GM18508 (cell line): Measurements from ENCODE around the gene P2RY6.
A peak's percentile ranks its signal among the peaks of the same experiment; 100 is the strongest.

ENCODE experiments used
- ATAC-seq: cut with Tn5 transposase; IDR thresholded peaks from one replicate; pipeline ENCODE4 v1.9.1; 2021; ENCODE audit warnings: moderate number of reproducible peaks; ENCODE audit not compliant: insufficient read depth, unreplicated experiment

The P2RY6 gene

DNA sequence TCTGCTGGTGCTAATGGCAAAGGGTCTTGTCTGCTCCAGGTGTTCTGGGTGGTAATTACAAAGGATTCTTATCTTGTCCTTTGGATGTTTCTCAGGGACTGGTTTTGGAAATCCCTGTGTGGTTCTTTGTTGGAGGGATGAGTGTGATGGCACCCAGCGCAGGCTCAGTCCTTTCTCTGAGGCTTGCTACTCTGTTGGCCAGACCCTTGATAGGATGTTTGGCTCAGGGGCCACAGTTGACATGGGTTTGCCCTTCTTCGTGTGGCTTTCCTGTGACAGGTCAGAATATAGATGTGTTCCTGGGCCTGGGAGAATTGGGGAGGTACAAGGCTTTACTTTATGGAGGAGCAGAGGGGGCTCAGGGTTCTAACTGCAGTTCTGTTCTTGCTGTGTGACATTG is 39.9 kb downstream of the P2RY6 start:
- ATAC-seq: no peak

GRCh38 chr11:73312851-73313327 is 40.8 kb downstream of the P2RY6 start:
- ATAC-seq: no peak

GRCh38 chr11:73313652-73314051 is 41.5 kb downstream of the P2RY6 start:
- ATAC-seq: no peak

GRCh38 chr11:73314117-73314961 is 42.2 kb downstream of the P2RY6 start:
- no peak for ATAC-seq

GRCh38 chr11:73315293-73316020 is 43.3 kb downstream of the P2RY6 start:
- no peak for ATAC-seq

DNA sequence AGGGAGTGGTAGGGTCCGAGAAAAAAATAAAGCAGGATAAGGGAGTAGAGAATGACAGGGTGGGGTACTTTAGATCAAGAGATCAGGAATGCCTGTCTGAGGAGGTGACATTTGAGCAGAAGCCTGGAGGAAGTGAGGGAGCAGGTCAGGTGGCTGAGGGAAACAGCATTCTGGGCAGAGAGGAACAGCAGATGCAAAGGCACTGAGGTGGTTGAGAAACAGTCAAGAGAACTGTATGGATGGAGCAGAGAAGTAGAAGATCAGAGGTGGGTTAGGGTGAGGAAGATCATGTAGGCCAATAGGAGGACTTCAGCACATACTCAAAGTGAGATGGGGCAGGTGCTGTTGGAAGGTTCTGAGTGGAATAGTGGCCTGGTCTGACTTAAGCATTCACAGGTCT is 44.3 kb downstream of the P2RY6 start:
- ATAC-seq: no peak

- no peak for ATAC-seq
Observed at GRCh38 chr11:73317373-73317772, 45.2 kb downstream of the P2RY6 start.

DNA sequence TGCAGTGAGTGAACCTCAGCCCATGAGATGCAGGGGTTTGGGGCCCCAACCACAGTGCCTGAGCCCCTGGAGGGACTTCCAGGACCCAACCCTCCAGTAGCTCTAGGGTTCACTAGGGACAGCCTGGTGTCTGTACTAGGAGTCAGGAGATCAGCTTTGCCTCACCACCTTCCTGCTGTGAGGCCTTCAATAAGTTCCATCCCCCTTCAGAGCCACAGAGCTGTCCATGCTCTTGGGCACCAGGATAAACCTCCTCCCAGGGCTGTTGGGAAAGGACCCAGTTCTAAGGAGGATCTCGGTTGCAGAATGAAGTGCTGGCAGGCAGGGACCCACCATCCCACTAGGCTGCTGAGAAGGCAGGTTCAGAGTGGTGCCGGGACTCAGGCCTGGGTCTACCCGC is 45.7 kb downstream of the P2RY6 start:
- ATAC-seq: no peak

- no peak for ATAC-seq
Observed at GRCh38 chr11:73318501-73319011, 46.4 kb downstream of the P2RY6 start.

- no peak for ATAC-seq
Observed at GRCh38 chr11:73320763-73321603, 48.8 kb downstream of the P2RY6 start.

- ATAC-seq: no peak
Observed at GRCh38 chr11:73321604-73322381, 49.7 kb downstream of the P2RY6 start.

DNA sequence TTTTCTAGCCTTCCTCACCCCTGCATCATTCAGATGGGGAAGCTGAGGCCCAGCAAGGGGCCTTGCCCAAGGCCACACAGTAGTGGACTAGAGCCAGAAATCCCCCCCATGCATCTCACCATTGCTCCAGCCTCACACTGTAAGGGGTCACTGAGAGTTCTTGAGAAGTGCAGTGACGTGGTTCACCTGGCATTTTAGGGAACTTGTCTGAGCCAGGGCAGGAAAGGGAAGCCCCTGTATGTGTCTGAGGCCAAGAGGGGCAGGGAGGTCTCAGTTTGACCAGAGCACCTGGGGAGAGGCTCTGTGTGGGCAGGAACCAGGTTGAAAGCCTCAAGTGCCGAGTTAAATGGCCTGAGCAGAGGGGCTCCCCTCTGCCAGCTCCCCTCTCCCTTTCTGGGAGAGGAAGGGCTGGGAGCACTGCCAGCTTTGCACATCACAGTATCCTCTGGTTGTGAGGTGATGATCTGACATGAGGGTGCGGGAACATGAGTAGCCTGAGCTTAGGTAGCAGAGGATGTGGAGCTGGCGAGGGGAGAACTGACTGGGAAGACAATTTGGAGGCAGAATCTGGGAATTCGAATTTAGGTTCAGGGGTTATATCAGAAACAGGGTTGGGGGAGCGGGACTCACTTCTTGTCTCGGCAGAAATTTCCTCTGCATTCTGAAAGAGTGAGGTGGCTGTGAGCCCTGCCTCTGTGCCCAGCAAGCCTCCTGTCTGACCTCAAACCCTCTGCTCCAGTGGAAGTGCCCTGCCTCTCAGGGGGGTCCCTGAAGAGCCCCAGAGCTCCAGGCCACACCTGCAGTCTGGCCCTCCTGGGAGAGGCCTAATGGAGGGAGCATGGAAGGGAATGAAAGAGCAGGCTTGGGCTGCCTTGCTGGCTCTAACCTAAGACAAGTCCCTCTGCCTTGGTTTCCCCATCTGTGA is 50.5 kb downstream of the P2RY6 start:
- no peak for ATAC-seq

- ATAC-seq: no peak
Observed at GRCh38 chr11:73323464-73323863, 51.3 kb downstream of the P2RY6 start.

DNA sequence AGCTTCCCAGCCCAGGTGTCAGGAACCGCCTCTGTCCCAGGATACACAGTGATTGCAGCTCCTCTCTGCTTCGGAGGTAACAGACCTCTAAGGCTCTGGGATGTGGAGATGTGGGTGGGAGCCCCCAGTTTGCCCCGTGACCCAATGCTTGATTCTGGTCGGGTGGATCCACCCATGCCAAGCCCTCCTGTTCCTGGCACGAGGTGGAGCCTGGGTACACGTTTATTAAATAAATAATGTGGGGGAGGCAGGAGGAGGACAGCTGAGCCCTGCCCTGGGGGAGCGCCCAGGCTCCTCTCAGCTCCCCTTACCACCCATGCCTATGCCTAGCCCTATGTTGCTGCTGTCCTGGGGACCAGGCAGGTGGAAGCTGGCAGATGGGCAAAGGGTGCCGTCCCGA is 52.0 kb downstream of the P2RY6 start:
- no peak for ATAC-seq

- ATAC-seq: no peak
Observed at GRCh38 chr11:73324665-73325035, 52.5 kb downstream of the P2RY6 start.

DNA sequence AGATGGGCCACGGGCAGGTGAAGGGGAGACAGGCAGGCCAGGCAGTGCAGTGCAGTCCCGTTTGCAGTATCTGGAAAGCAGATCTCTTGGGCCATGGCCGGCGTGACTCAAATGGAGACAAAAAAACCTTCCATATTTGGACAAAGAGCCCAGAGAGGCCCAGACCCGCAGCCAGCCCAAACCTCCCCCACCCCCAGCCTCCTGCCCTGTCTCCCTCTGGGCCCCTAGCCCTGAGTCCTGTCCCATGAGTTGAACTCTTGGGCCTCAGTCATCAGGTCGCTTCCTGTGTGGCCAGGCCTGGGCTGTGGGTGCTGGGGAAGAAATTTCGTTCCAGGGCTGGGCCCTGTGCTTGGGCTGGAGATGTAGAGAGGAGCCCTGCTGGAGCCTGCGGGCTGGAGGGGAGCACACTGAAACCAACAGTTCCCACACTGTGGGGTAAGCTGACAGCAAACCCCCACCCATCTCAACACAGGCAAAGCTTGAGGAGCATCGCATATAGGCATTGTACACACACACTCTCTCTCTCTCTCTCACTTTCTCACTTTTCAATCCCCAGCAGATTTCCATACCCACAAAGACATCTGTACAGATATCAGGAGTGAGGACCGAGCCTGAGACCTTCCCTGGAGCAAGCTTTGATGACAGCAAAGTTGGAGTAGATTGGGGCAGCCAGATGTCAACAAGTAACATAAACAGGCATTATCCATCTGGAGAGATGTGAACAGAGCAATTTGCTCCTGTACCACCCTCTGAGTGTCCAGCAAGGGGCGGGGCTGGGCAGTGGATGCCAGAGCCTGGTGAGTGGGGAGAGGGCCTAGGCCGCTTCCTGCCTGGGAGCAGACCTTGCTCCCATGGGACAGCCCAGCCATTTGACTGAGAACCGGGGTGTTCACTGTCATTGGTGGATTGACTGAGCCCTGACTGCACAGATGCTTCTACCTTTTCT is 53.2 kb downstream of the P2RY6 start:
- ATAC-seq: peak; percentile 45

- no peak for ATAC-seq
Observed at GRCh38 chr11:73326929-73327811, 55.0 kb downstream of the P2RY6 start.
